ENCODE results near the gene ORMDL2.

- TF ChIP-seq CTCF (IDR thresholded peaks at IDR 0.05) (no peak), POLR2A (IDR thresholded peaks at IDR 0.05) (no peak), POLR2AphosphoS5 (IDR thresholded peaks at IDR 0.05; ENCODE audit: insufficient read depth in 1 of 2, low read depth in 1 of 2) (no peak)
Measured at GRCh38 chr12:55823419-55823818, 5.6 kb downstream of the ORMDL2 start.

All from vagina (tissue), 2 donors.